Measurements from ENCODE around the gene CCL14. TPM values are rescaled to one million over a fixed set of nuclear protein-coding genes. Genes with fewer than 3 reads are reported as not detected.

The CCL14 gene
- total and polyA plus RNA-seq, 2 of the 8 experiments (the other 6 are each of a cell fraction or from before 2014, with no cell fraction given): not detected

DNA sequence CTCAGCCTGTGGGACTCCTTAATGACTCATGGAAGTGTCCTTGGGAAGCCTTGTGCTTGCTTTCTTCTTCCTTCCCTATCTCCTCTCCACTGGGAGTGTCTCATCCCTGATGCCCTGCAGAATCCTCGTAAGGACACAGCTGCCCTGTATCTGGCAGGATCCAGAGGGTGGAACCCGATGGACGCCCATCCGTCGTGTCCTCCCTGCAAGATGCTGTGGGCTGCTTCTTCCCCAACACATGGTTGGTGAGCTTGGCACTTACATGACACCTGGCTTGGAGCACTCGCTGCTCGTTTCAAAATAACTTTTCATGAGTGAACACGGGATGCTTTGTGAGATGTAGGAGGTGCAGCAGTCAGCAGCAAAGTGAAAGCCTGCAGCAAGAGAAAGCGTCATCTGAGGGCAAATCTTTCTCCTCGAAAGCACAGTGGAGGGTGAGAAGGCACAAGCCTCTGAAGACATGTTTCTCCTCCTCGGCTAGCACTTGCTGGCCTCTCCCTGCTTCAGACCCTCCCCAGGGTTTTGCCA, 11.6 kb upstream of the CCL14 start:
- Histone ChIP-seq H3K4ac (replicated peaks; ENCODE audit: insufficient read length, low read depth, low read length) (no peak overlapping the region), H2AK5ac (ENCODE audit: low read depth, low read length) (no peak overlapping the region), H3K9me3 (ENCODE audit: insufficient read depth in 2 of 2, low read depth in 1 of 2, low read length in 1 of 2) (no peaks in the 10 kb centered on the region), H2BK120ac (replicated peaks; ENCODE audit: low read depth, low read length) (no peak overlapping the region), H4K20me1 (replicated peaks in 1 of 2; ENCODE audit: control insufficient read depth in 1 of 2, insufficient read depth in 2 of 2, low read length in 2 of 2) (no peaks in the 10 kb centered on the region), H3K23me2 (ENCODE audit: low read depth, low read length) (no peaks in the 10 kb centered on the region), H3K9ac (replicated peaks in 1 of 4; ENCODE audit: extremely low read depth in 1 of 4, low read depth in 3 of 4, low read length in 3 of 4) (no peak overlapping the region), H3K36me3 (ENCODE audit: control insufficient read depth in 2 of 4, insufficient read depth in 4 of 4, low read length in 3 of 4) (no peaks in the 10 kb centered on the region), H2BK5ac (ENCODE audit: low read depth, low read length) (no peak overlapping the region), H3K23ac (ENCODE audit: insufficient read length) (no peak overlapping the region), H4K8ac (ENCODE audit: extremely low read depth, insufficient read depth, low read length) (no peak overlapping the region; the same call in 1 of the 2 replicates), H4K5ac (ENCODE audit: insufficient read length, low read depth, low read length) (no peak overlapping the region), H2BK15ac (ENCODE audit: low read length) (no peak overlapping the region), H3K14ac (ENCODE audit: insufficient read length) (no peak overlapping the region), H3K4me3 (ENCODE audit: extremely low read depth in 1 of 4, insufficient read depth in 2 of 4, low read depth in 3 of 4, low read length in 4 of 4) (no peak overlapping the region), H3K56ac (replicated peaks; ENCODE audit: insufficient read length, low read depth, low read length) (no peak overlapping the region), H2BK12ac (ENCODE audit: low read depth, low read length) (no peak overlapping the region), H3K27me3 (replicated peaks in 1 of 4; ENCODE audit: control insufficient read depth in 3 of 4, extremely low read depth in 1 of 4, insufficient read depth in 3 of 4, low read length in 3 of 4) (no peaks in the 10 kb centered on the region), H3K4me2 (ENCODE audit: insufficient read depth in 1 of 2, low read depth in 2 of 2, low read length in 2 of 2) (no peak overlapping the region), H3K27ac (ENCODE audit: low read depth, low read length) (no peak overlapping the region), H3K4me1 (replicated peaks in 1 of 4; ENCODE audit: control insufficient read depth in 3 of 4, insufficient read depth in 4 of 4, low read length in 3 of 4) (0 out of 7 replicates have a peak, but pooled peaks cover 0 to 2% (median 0%) of the 10 kb centered on the region in 4 experiments), H3K79me2 (ENCODE audit: control insufficient read depth in 1 of 2, insufficient read depth in 2 of 2, low read length in 2 of 2) (no peaks in the 10 kb centered on the region), H3K79me1 (ENCODE audit: low read depth, low read length) (no peaks in the 10 kb centered on the region), H3K18ac (ENCODE audit: extremely low read depth, low read length) (no peak overlapping the region), H4K91ac (replicated peaks; ENCODE audit: insufficient read length, low read length) (no peak overlapping the region), H2AFZ (ENCODE audit: low read length) (0 out of 2 replicates have a peak overlapping the region, but pooled peaks have one; percentile 39), H2BK20ac (ENCODE audit: low read length) (no peak overlapping the region)
- POLR2A ChIA-PET (ENCODE audit: partially characterized antibody): no interaction called here
- DNase-seq (ENCODE audit: low read depth in 1 of 2, low spot score in 2 of 2) (no peak), FAIRE-seq (no peak)
- TF ChIP-seq BCL11A (IDR thresholded peaks at IDR 0.05; ENCODE audit: low read depth in 2 of 2, low read length in 2 of 2): no peak
- TF ChIP-seq, protein P1, sequence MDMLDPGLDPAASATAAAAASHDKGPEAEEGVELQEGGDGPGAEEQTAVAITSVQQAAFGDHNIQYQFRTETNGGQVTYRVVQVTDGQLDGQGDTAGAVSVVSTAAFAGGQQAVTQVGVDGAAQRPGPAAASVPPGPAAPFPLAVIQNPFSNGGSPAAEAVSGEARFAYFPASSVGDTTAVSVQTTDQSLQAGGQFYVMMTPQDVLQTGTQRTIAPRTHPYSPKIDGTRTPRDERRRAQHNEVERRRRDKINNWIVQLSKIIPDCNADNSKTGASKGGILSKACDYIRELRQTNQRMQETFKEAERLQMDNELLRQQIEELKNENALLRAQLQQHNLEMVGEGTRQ (IDR thresholded peaks at IDR 0.05; ENCODE audit: low read length): no peak
- TF ChIP-seq BRCA1 (IDR thresholded peaks at IDR 0.05; ENCODE audit: low read depth, low read length): no peak
- 79% methylated on average over 11 of the region's 11 CpGs; no CpG with 5 or more reads in 1 of the 2 experiments for WGBS, 2 experiments (ENCODE audit: extremely low coverage in 1 of 2, insufficient coverage in 1 of 2, insufficient read length in 1 of 2, insufficient replicate concordance in 2 of 2, low coverage in 1 of 2, low lambda C conversion rate in 2 of 2, missing lambda C conversion rate in 1 of 2)
- CTCF ChIA-PET (ENCODE audit: partially characterized antibody): interaction anchor here (1.3 kb wide), 1 partner anchor 76 kb away, joined by 3 read pairs; no protein-coding TSS in a partner anchor
